NCI-H460 (cell line): ENCODE results near the gene METTL3. TPM values are rescaled to one million over a fixed set of nuclear protein-coding genes. Genes with fewer than 3 reads are reported as not detected.
A peak's percentile ranks its signal among the peaks of the same experiment; 100 is the strongest.
"Not testable (repeated sequence)": the region's sequence is repeated elsewhere in the genome, so short reads cannot be mapped to it uniquely, and the experiment has no call there.

Experiments
- DNase-seq: peaks from one replicate; pipeline ENCODE4 v3.0.0-alpha.2; 2016; ENCODE audit warnings: low read depth; ENCODE audit errors: extremely low read depth
- polyA plus RNA-seq: library from polyadenylated mRNA; depleted of rRNA; stranded (reverse); fragments of >200 nt; gene quantifications from 2 replicates; pipeline ENCODE4 v1.2.3, GENCODE V29; 2014; cell fraction: nucleus; rRNA removed
- total RNA-seq: library from RNA; depleted of rRNA; stranded (reverse); fragments of >200 nt; shearing (Covaris generic); gene quantifications from 2 replicates; pipeline ENCODE4 v1.2.3, GENCODE V29; 2014; rRNA removed

The METTL3 gene
- total RNA-seq = 65.8 and 72.2 TPM in 2 replicates
- 259 and 294 TPM in 2 replicates for polyA plus RNA-seq

- peak; percentile 99 for DNase-seq
Measured at GRCh38 chr14:21510735-21511657, at the start of gene METTL3. Gene METTL3, minus strand, starts transcription at chr14:21511340. Its CDS starts 117 bp downstream, at chr14:21511223.

- DNase-seq = no peak
Measured at GRCh38 chr14:21558703-21559170, 47.6 kb upstream of the METTL3 start.

- DNase-seq = peak; percentile 84
Measured at GRCh38 chr14:21557084-21557901, 46.2 kb upstream of the METTL3 start.

GRCh38 chr14:21556378-21557083, 45.4 kb upstream of the METTL3 start:
- no peak for DNase-seq

- DNase-seq = no peak
Measured at GRCh38 chr14:21553266-21553665, 42.1 kb upstream of the METTL3 start.

GRCh38 chr14:21544588-21544987, 33.4 kb upstream of the METTL3 start:
- DNase-seq = not testable (repeated sequence)

- DNase-seq = no peak
Measured at GRCh38 chr14:21543963-21544362, 32.8 kb upstream of the METTL3 start.

GRCh38 chr14:21543521-21543960, 32.4 kb upstream of the METTL3 start:
- no peak for DNase-seq

GRCh38 chr14:21541413-21542074, 30.4 kb upstream of the METTL3 start:
- no peak for DNase-seq

GRCh38 chr14:21539189-21539940, 28.2 kb upstream of the METTL3 start:
- no peak for DNase-seq

- no peak for DNase-seq
Measured at GRCh38 chr14:21537090-21537424, 25.9 kb upstream of the METTL3 start.

GRCh38 chr14:21536418-21537089, 25.4 kb upstream of the METTL3 start:
- DNase-seq = no peak

GRCh38 chr14:21535545-21536417, 24.6 kb upstream of the METTL3 start:
- no peak for DNase-seq

- no peak for DNase-seq
Measured at GRCh38 chr14:21534576-21534975, 23.4 kb upstream of the METTL3 start.

- DNase-seq = no peak
Measured at GRCh38 chr14:21533294-21533693, 22.2 kb upstream of the METTL3 start.

- no peak for DNase-seq
Measured at GRCh38 chr14:21529515-21529914, 18.4 kb upstream of the METTL3 start.

- DNase-seq = no peak
Measured at GRCh38 chr14:21528381-21529348, 17.5 kb upstream of the METTL3 start.
